Panc1 (cell line): ENCODE results near the gene DDX31. TPM values are rescaled to one million over a fixed set of nuclear protein-coding genes. Genes with fewer than 3 reads are reported as not detected.

Experiments used
- ATAC-seq: fragments of 200-7000 bp; cut with Tn5 transposase; 2 replicates; pipeline ENCODE4 v1.9.1; 2020; ENCODE audit warnings: mild to moderate bottlenecking, moderate library complexity
- BruUV-seq: library from RNA; stranded (reverse); fragments of 400-500 nt; replicated peaks from 2 replicates; lab custom pipeline; 2021; lab: Mats Ljungman, UMichigan
- CTCF ChIA-PET: fragments of 300-600 bp; sonication (Branson Sonifier 250); formaldehyde crosslinking; loops from one replicate; lab custom pipeline; 2022; ENCODE audit warnings: antibody characterized with exemption; lab: Charles Lee
- POLR2A ChIA-PET: fragments of 300-600 bp; sonication (Branson Sonifier 250); formaldehyde crosslinking; loops from one replicate; lab custom pipeline; 2022; ENCODE audit warnings: antibody characterized with exemption; lab: Charles Lee
- DNase-seq: peaks from one replicate; pipeline ENCODE4 v3.0.0-alpha.2; 2010; ENCODE audit warnings: low read depth, low spot score
- H3K27ac ChIP-seq: 2 replicates; pipeline ENCODE4 v1.5.1; 2011; ENCODE audit warnings: mild to moderate bottlenecking, low read length, inconsistent platforms
- H3K27me3 ChIP-seq: fragments of 200-500 bp; sonication (Bioruptor generic); 2 replicates; pipeline ENCODE4 v1.6.0; 2014; ENCODE audit warnings: low read length, inconsistent platforms; ENCODE audit not compliant: control insufficient read depth, insufficient read depth
- H3K36me3 ChIP-seq: fragments of 200-500 bp; sonication (Bioruptor generic); 2 replicates; pipeline ENCODE4 v1.5.1; 2014; ENCODE audit warnings: inconsistent platforms, mild to moderate bottlenecking, low read length, moderate library complexity; ENCODE audit not compliant: control insufficient read depth, insufficient read depth
- H3K4me1 ChIP-seq: 2 replicates; pipeline ENCODE4 v1.5.1; 2011; ENCODE audit warnings: inconsistent platforms, mild to moderate bottlenecking, low read length, moderate library complexity; ENCODE audit not compliant: control insufficient read depth, insufficient read depth
- H3K4me3 ChIP-seq, 2 experiments: 2 replicates each; pipeline ENCODE4 v1.5.1; 2011 to 2012; ENCODE audit warnings: low read depth in 2 of 2, low read length in 2 of 2, mild to moderate bottlenecking in 2 of 2, inconsistent platforms in 1 of 2, moderate library complexity in 1 of 2
- H3K9me3 ChIP-seq: fragments of 200-500 bp; sonication (Bioruptor generic); 2 replicates; pipeline ENCODE4 v1.5.1; 2014; ENCODE audit warnings: low read depth, mild to moderate bottlenecking, inconsistent platforms, low read length, moderate library complexity; ENCODE audit not compliant: control insufficient read depth, insufficient read depth
- POLR2AphosphoS5 ChIP-seq: IDR thresholded peaks from 2 replicates; pipeline ENCODE4 v1.6.1; 2012; ENCODE audit warnings: mild to moderate bottlenecking, low read depth, low read length, moderate library complexity
- SIN3A ChIP-seq: IDR thresholded peaks from 2 replicates; pipeline ENCODE4 v1.6.1; 2012; ENCODE audit warnings: low read depth, mild to moderate bottlenecking, low read length, moderate library complexity, borderline replicate concordance; ENCODE audit not compliant: insufficient read depth
- TCF7L2 ChIP-seq: IDR thresholded peaks from 2 replicates; pipeline ENCODE4 v1.6.1; 2011; ENCODE audit warnings: mild to moderate bottlenecking, low read depth, low read length, inconsistent platforms
- in situ Hi-C: cut with HindIII; loops from 2 replicates; pipeline ENCODE4 v1.10.0; 2016; ENCODE audit warnings: low sequenced_read_pairs, low pct_unique_long_range_greater_than_20kb
- intact Hi-C: fragments of 100-400 bp; cut with micrococcal nuclease; formaldehyde crosslinking; loops from one replicate; pipeline ENCODE4 v1.10.0; 2022; ENCODE audit not compliant: unreplicated experiment
- total RNA-seq: library from RNA; stranded (reverse); gene quantifications from one replicate; pipeline ENCODE4 v1.2.1, GENCODE V29; 2021; ENCODE audit not compliant: unreplicated experiment
- TF ChIP-seq, protein P1 (sequence below), 2 experiments: IDR thresholded peaks; 2 replicates each; pipeline ENCODE4 v1.6.1; 2011 to 2012; ENCODE audit warnings: low read depth in 2 of 2, control low read depth in 1 of 2, low read length in 1 of 2, mild to moderate bottlenecking in 1 of 2, moderate library complexity in 1 of 2; ENCODE audit not compliant: insufficient read depth in 1 of 2
- TF ChIP-seq, protein P2 (sequence below): fragments of 450-650 bp; IDR thresholded peaks from 2 replicates; pipeline ENCODE4 v1.5.1; 2017; ENCODE audit warnings: mild to moderate bottlenecking

DDX31 gene
- total RNA-seq, 1 experiment from 2014 or later: 17.5 TPM

DNA sequence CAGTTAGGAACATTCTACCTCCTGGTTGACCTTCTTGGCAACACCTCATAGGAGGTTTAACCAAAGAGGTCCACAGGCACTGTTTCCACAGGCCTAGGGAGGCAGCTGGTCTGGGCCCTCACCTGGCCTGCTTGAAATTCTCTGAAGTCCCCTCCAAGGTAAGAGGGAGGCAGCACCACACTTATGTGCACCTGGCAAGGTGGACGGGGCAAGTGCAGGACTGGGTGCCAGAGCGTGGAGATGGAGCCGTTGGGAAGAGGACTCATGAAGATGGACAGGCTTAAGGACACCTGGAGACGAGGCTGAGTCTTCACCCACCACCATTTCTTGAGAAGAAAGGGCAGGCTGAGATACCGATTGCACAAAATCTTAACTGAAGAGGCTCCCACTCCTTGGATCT, 94.0 kb downstream of the DDX31 start:
- no peak overlapping the region for H3K4me3 ChIP-seq
- H3K27me3 ChIP-seq: peaks cover 7% of the 10 kb centered on the region; the same call in 1 of the 2 replicates
- no peaks in the 10 kb centered on the region for H3K9me3 ChIP-seq
- no peaks in the 10 kb centered on the region for H3K36me3 ChIP-seq
- DNase-seq: no peak
- intact Hi-C loops (loop anchor here (2.0 kb wide), 1 partner anchor 69 kb away; no protein-coding TSS in a partner anchor), in situ Hi-C loops (no loop called here)
- no TSS peak for BruUV-seq
- no peak for ATAC-seq
- ChIA-PET POLR2A (no interaction called here), CTCF (interaction anchor here (0.7 kb wide), 1 partner anchor 162 kb away, joined by 3 read pairs; no protein-coding TSS in a partner anchor)
- H3K27ac ChIP-seq: no peak overlapping the region
- TF ChIP-seq, protein P1, sequence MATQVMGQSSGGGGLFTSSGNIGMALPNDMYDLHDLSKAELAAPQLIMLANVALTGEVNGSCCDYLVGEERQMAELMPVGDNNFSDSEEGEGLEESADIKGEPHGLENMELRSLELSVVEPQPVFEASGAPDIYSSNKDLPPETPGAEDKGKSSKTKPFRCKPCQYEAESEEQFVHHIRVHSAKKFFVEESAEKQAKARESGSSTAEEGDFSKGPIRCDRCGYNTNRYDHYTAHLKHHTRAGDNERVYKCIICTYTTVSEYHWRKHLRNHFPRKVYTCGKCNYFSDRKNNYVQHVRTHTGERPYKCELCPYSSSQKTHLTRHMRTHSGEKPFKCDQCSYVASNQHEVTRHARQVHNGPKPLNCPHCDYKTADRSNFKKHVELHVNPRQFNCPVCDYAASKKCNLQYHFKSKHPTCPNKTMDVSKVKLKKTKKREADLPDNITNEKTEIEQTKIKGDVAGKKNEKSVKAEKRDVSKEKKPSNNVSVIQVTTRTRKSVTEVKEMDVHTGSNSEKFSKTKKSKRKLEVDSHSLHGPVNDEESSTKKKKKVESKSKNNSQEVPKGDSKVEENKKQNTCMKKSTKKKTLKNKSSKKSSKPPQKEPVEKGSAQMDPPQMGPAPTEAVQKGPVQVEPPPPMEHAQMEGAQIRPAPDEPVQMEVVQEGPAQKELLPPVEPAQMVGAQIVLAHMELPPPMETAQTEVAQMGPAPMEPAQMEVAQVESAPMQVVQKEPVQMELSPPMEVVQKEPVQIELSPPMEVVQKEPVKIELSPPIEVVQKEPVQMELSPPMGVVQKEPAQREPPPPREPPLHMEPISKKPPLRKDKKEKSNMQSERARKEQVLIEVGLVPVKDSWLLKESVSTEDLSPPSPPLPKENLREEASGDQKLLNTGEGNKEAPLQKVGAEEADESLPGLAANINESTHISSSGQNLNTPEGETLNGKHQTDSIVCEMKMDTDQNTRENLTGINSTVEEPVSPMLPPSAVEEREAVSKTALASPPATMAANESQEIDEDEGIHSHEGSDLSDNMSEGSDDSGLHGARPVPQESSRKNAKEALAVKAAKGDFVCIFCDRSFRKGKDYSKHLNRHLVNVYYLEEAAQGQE (IDR thresholded peaks at IDR 0.05; ENCODE audit: insufficient read depth in 1 of 2, low read depth in 2 of 2, low read length in 1 of 2): no peak
- no peak for TF ChIP-seq POLR2AphosphoS5
- TF ChIP-seq SIN3A: no peak
- TF ChIP-seq TCF7L2: no peak
- TF ChIP-seq, protein P2, sequence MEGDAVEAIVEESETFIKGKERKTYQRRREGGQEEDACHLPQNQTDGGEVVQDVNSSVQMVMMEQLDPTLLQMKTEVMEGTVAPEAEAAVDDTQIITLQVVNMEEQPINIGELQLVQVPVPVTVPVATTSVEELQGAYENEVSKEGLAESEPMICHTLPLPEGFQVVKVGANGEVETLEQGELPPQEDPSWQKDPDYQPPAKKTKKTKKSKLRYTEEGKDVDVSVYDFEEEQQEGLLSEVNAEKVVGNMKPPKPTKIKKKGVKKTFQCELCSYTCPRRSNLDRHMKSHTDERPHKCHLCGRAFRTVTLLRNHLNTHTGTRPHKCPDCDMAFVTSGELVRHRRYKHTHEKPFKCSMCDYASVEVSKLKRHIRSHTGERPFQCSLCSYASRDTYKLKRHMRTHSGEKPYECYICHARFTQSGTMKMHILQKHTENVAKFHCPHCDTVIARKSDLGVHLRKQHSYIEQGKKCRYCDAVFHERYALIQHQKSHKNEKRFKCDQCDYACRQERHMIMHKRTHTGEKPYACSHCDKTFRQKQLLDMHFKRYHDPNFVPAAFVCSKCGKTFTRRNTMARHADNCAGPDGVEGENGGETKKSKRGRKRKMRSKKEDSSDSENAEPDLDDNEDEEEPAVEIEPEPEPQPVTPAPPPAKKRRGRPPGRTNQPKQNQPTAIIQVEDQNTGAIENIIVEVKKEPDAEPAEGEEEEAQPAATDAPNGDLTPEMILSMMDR: no peak
- H3K4me1 ChIP-seq: no peaks in the 10 kb centered on the region

DNA sequence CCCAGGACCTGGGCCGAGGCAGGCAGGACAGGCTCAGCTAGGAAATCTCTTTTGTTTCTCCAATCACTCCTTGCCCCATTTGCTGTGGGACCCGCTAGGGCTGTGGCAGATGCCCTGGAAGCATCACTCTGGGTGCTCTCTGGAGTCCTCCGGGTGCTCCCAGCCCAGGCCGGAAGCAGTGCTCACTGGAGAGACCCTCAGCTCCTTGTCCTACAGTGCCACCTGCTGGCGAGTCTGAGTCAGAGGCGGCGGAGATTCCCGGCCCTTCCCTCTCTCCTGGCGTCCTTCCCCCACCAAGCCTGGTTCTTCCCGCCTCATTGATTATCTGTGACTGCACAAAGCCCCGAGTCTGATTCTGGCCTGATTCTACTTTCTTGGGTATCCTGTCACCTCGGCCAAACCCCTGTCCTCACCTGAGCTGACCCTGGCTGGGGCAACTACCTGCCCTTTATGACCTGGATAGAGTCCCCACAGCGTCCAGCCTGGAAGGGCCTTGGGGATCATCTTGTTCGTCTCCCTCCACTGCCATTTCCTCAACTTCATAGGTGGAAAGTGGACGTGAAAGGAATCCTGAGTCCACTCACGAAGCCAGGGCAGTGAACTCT, 94.7 kb downstream of the DDX31 start:
- BruUV-seq: no TSS peak
- CTCF ChIA-PET: interaction anchor here (0.6 kb wide), 2 partner anchors 153 to 206 kb away, joined by 3 to 4 read pairs; no protein-coding TSS in a partner anchor
- Histone ChIP-seq H3K4me1 (no peaks in the 10 kb centered on the region), H3K36me3 (no peaks in the 10 kb centered on the region), H3K27ac (no peak overlapping the region), H3K4me3 (no peak overlapping the region), H3K9me3 (no peaks in the 10 kb centered on the region), H3K27me3 (peaks cover 7% of the 10 kb centered on the region; the same call in 1 of the 2 replicates)
- DNase-seq (peak; percentile 13), ATAC-seq (peak; percentile 95)
- intact Hi-C loops (loop anchor here (2.0 kb wide), 1 partner anchor 68 kb away; no protein-coding TSS in a partner anchor), in situ Hi-C loops (no loop called here)
- POLR2A ChIA-PET: no interaction called here
- no peak for TF ChIP-seq TCF7L2
- TF ChIP-seq SIN3A: no peak
- TF ChIP-seq, protein P2: peak; percentile 88
- TF ChIP-seq POLR2AphosphoS5: no peak
- TF ChIP-seq, protein P1 (IDR thresholded peaks at IDR 0.05; ENCODE audit: insufficient read depth in 1 of 2, low read depth in 2 of 2, low read length in 1 of 2): no peak
